K562 (cell line): ENCODE measurements around the gene SMYD1. TPM values are rescaled to one million over a fixed set of nuclear protein-coding genes. Genes with fewer than 3 reads are reported as not detected.
A peak's percentile ranks its signal among the peaks of the same experiment; 100 is the strongest.
"Not testable (repeated sequence)": the region's sequence is repeated elsewhere in the genome, so short reads cannot be mapped to it uniquely, and the experiment has no call there.

Source experiments
- ATAC-seq: fragments of 200-7000 bp; cut with Tn5 transposase; 3 replicates; pipeline ENCODE4 v1.9.1; 2020; ENCODE audit warnings: moderate library complexity
- BruUV-seq: library from RNA; stranded (reverse); fragments of 400-500 nt; replicated peaks from 2 replicates; lab custom pipeline; 2021; lab: Mats Ljungman, UMichigan
- CTCF ChIA-PET: fragments of 300-600 bp; formaldehyde crosslinking; extraction: SDS; loops from one replicate; lab custom pipeline; 2021; ENCODE audit warnings: low intra/inter-chr PET ratio; lab: Yijun Ruan, JAX
- POLR2A ChIA-PET: fragments of 300-600, 350-650 bp; sonication (Branson Sonifier 250); formaldehyde crosslinking; extraction: SDS; loops from one replicate; lab custom pipeline; 2021; ENCODE audit warnings: antibody characterized with exemption, inconsistent platforms; lab: Yijun Ruan, JAX
- DNase-seq, 4 experiments: peaks; one replicate each; pipeline versions ENCODE4 v3.0.0 to v3.0.0-alpha.2; 2011 to 2018; ENCODE audit warnings: low spot score in 3 of 4, mixed read lengths in 3 of 4; ENCODE audit errors: extremely low read depth in 1 of 4
- FAIRE-seq: peaks from 2 replicates; lab custom pipeline; 2011; peaks lifted over from hg19 to GRCh38; lab: Jason Lieb, UNC
- H2AFZ ChIP-seq: 2 replicates; pipeline ENCODE4 v1.6.0; 2011; ENCODE audit warnings: low read depth, low read length, control low read depth, inconsistent platforms
- H3K27ac ChIP-seq: fragments of 200-600 bp; 3 replicates; pipeline ENCODE4 v1.8.0; 2011; ENCODE audit warnings: low read depth, mild to moderate bottlenecking, control low read depth, inconsistent platforms, low read length, moderate library complexity, mixed read lengths; ENCODE audit errors: extremely low read depth
- H3K27me3 ChIP-seq, 2 experiments: fragments of 300-600 bp in 1 of 2; 2 replicates in 1 of 2; 3 replicates in 1 of 2; pipeline versions ENCODE4 v1.6.0 to v1.8.0; 2011; ENCODE audit warnings: inconsistent platforms in 2 of 2, low read length in 2 of 2, mild to moderate bottlenecking in 1 of 2, mixed read lengths in 1 of 2, moderate library complexity in 1 of 2; ENCODE audit not compliant: control insufficient read depth in 2 of 2, insufficient read depth in 2 of 2
- H3K36me3 ChIP-seq: fragments of 300-600 bp; 3 replicates; pipeline ENCODE4 v1.8.0; 2011; ENCODE audit warnings: mild to moderate bottlenecking, low read length, inconsistent platforms; ENCODE audit not compliant: control insufficient read depth, insufficient read depth
- H3K4me1 ChIP-seq, 2 experiments: fragments of 200-600 bp in 1 of 2; replicated peaks in 1 of 2; 2 replicates in 1 of 2; 3 replicates in 1 of 2; pipeline versions ENCODE4 v1.5.1 to v1.8.0; 2011; ENCODE audit warnings: inconsistent platforms in 2 of 2, low read length in 2 of 2, mild to moderate bottlenecking in 1 of 2, mixed read lengths in 1 of 2, moderate library complexity in 1 of 2; ENCODE audit not compliant: control insufficient read depth in 2 of 2, insufficient read depth in 2 of 2
- H3K4me2 ChIP-seq: 2 replicates; pipeline ENCODE4 v1.6.1; 2011; ENCODE audit warnings: low read length, control low read depth, inconsistent platforms, mixed read lengths; ENCODE audit not compliant: insufficient read depth
- H3K4me3 ChIP-seq: fragments of 200-600 bp; sonication (generic), shearing (Covaris generic); 2 replicates; pipeline ENCODE4 v1.5.1; 2016; ENCODE audit warnings: control low read depth, inconsistent platforms
- H3K79me2 ChIP-seq: fragments of 200-600 bp; 3 replicates; pipeline ENCODE4 v1.8.0; 2011; ENCODE audit warnings: low read length, inconsistent platforms; ENCODE audit not compliant: control insufficient read depth, insufficient read depth
- H3K9ac ChIP-seq, 2 experiments: 2 replicates each; pipeline versions ENCODE4 v1.6.0 to v1.6.1; 2011; ENCODE audit warnings: low read depth in 2 of 2, low read length in 2 of 2, control low read depth in 1 of 2, inconsistent platforms in 1 of 2, mild to moderate bottlenecking in 1 of 2, mixed read lengths in 1 of 2; ENCODE audit not compliant: insufficient read depth in 1 of 2
- H3K9me1 ChIP-seq: one replicate; pipeline ENCODE4 v1.6.0; 2011; ENCODE audit warnings: inconsistent platforms, mild to moderate bottlenecking, low read length, moderate library complexity; ENCODE audit not compliant: control insufficient read depth, insufficient read depth
- H3K9me3 ChIP-seq: replicated peaks from 2 replicates; pipeline ENCODE4 v1.5.1; 2011; ENCODE audit warnings: low read depth, low read length, inconsistent platforms; ENCODE audit not compliant: control insufficient read depth, insufficient read depth
- H4K20me1 ChIP-seq: replicated peaks from 2 replicates; pipeline ENCODE4 v1.6.1; 2011; ENCODE audit warnings: low read length, inconsistent platforms, mixed read lengths; ENCODE audit not compliant: control insufficient read depth, insufficient read depth
- C11orf30 ChIP-seq: fragments of 450-650 bp; IDR thresholded peaks from 2 replicates; pipeline ENCODE4 v1.6.1; 2016; ENCODE audit warnings: low read depth, mild to moderate bottlenecking
- CBFA2T3 ChIP-seq: fragments of 450-650 bp; IDR thresholded peaks from 2 replicates; pipeline ENCODE4 v1.6.1; 2017
- KDM1A ChIP-seq, 2 experiments: fragments of 450-650 bp; IDR thresholded peaks; 2 replicates each; pipeline ENCODE4 v1.6.1; 2016; ENCODE audit warnings: mild to moderate bottlenecking in 2 of 2
- SMARCE1 ChIP-seq: fragments of 450-650 bp; IDR thresholded peaks from 2 replicates; pipeline ENCODE4 v1.7.1; 2016; ENCODE audit warnings: mild to moderate bottlenecking
- XRCC3 ChIP-seq: fragments of 450-650 bp; IDR thresholded peaks from 2 replicates; pipeline ENCODE4 v1.6.1; 2017; ENCODE audit warnings: mild to moderate bottlenecking, moderate library complexity
- ZBTB7A ChIP-seq: IDR thresholded peaks from 2 replicates; pipeline ENCODE4 v1.6.1; 2011; ENCODE audit warnings: low read depth, mild to moderate bottlenecking, low read length, moderate library complexity, borderline replicate concordance; ENCODE audit not compliant: control insufficient read depth
- ZNF449 ChIP-seq: fragments of 250-450 bp; sonication (Bioruptor Pico); IDR thresholded peaks from 2 replicates; pipeline ENCODE4 v1.8.0; 2022; ENCODE audit warnings: moderate library complexity, mild to moderate bottlenecking, inconsistent platforms
- ZNF57 ChIP-seq: fragments of 450-650 bp; formaldehyde crosslinking; IDR thresholded peaks from 2 replicates; pipeline ENCODE4 v1.4.0; 2020; ENCODE audit warnings: mild to moderate bottlenecking, moderate library complexity
- WGBS: fragments of 100-300 bp; shearing (Covaris generic); methylation state at CpG from one replicate; pipeline ENCODE4 v1.1.6; 2016; ENCODE audit warnings: low coverage, mixed read lengths; ENCODE audit not compliant: insufficient coverage; ENCODE audit errors: missing lambda C conversion rate; 5-methylcytosine and 5-hydroxymethylcytosine counted together
- in situ Hi-C: fragments of 300-500 bp; cut with MboI; formaldehyde crosslinking; loops from 4 replicates; pipeline ENCODE4 v1.15.0; 2018; ENCODE audit warnings: inconsistent platforms, mixed read lengths
- intact Hi-C: fragments of 100-400 bp; cut with micrococcal nuclease; formaldehyde crosslinking; loops from 2 replicates; pipeline ENCODE4 v1.14.2; 2022
- polyA plus RNA-seq, 8 experiments: library from polyadenylated mRNA; depleted of rRNA in 4 of 8; stranded (reverse) in 5 of 8; unstranded in 3 of 8; fragments of >200 nt; fragmentation: Nextera tagmentation in 2 of 8; fragmentation: Illumina TruSeq in 1 of 8; extraction: Ambion mirVana in 2 of 8; extraction: Trizol in 1 of 8; gene quantifications; 2 replicates each; pipeline versions ENCODE4 v1.2.1 to v1.2.3, GENCODE V29; 2011 to 2014; ENCODE audit warnings: inconsistent platforms in 1 of 8, missing spikeins in 1 of 8
- total RNA-seq, 7 experiments: library from RNA; depleted of rRNA in 6 of 7; stranded (reverse); fragments of >200 nt in 6 of 7; fragmentation: Illumina TruSeq in 2 of 7; extraction: Trizol in 2 of 7; gene quantifications; 2 replicates each; pipeline versions ENCODE4 v1.2.1 to v1.2.3, GENCODE V29; 2011 to 2021; ENCODE audit warnings: low replicate concordance in 1 of 7
- TF ChIP-seq, protein P1 (sequence below): fragments of 450-650 bp; IDR thresholded peaks from 2 replicates; pipeline ENCODE4 v1.6.1; 2017; ENCODE audit warnings: antibody characterized with exemption

The SMYD1 gene
- total and polyA plus RNA-seq, 9 of the 15 experiments (the other 6 are each of a cell fraction or from before 2014, with no cell fraction given): not detected

DNA sequence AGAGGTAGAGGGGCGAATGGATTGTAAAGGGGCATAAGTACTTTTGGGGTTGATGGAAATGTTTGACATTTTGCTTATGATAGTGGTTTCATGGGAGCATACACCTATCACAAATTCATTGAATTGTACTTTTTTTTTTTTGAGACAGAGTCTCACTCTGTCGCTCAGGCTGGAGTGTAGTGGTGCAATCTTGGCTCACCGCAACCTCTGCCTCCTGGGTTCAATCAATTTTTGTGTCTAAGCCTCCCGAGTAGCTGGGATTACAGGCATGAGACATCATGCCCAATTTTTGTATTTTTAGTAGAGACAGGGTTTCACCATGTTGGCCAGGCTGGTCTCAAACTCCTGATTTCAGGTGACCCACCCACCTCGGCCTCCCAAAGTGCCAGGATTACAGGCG, 22.1 kb upstream of the SMYD1 start:
- intact Hi-C loops, H2AFZ ChIP-seq, H3K9ac ChIP-seq, H4K20me1 ChIP-seq, FAIRE-seq, H3K27me3 ChIP-seq, CTCF ChIA-PET, H3K4me1 ChIP-seq, H3K9me1 ChIP-seq, H3K9me3 ChIP-seq, H3K79me2 ChIP-seq, DNase-seq, H3K4me2 ChIP-seq, BruUV-seq, H3K27ac ChIP-seq, H3K4me3 ChIP-seq, in situ Hi-C loops, H3K36me3 ChIP-seq, ATAC-seq: not testable (repeated sequence)
- WGBS: 67% methylated on average over 6 of the region's 6 CpGs
- POLR2A ChIA-PET: interaction anchor here (0.6 to 1.4 kb wide), 2 partner anchors 9 to 32 kb away, joined by 3 read pairs; no protein-coding TSS in a partner anchor

DNA sequence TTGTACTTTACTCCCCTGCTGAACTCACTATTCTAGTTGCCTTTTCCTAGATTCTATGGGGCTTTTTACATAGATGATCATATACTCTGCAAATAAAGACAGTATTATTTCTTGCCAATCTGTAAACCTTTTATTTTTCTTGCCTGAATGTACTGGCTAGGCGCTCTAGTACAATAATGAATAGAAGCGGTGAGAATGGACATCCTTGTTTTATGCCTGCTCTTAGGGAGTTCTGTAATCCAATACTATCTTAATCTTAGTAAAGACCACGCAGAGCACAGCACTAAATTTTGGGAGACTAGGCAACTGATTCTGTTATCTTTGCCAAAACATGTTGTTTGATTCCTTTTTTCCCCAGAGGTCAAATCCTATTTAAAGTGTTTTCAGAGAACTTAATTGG, 19.1 kb upstream of the SMYD1 start:
- BruUV-seq: no TSS peak
- Histone ChIP-seq H3K27ac (no peak overlapping the region), H3K4me2 (no peak overlapping the region), H3K9me1 (no peaks in the 10 kb centered on the region), H3K36me3 (no peaks in the 10 kb centered on the region), H4K20me1 (no peaks in the 10 kb centered on the region), H3K4me1 (peaks cover 0 to 6% of the 10 kb centered on the region in 2 experiments; a peak in 1 of 5 replicates), H3K9me3 (no peaks in the 10 kb centered on the region), H2AFZ (no peak overlapping the region), H3K27me3 (no peaks in the 10 kb centered on the region), H3K4me3 (no peak overlapping the region), H3K9ac (no peak overlapping the region), H3K79me2 (peaks cover 7% of the 10 kb centered on the region)
- in situ Hi-C loops (no loop called here), intact Hi-C loops (no loop called here)
- DNase-seq (peak in 1 of 4 experiments; percentile 11), FAIRE-seq (no peak), ATAC-seq (no peak)
- no peak for TF ChIP-seq SMARCE1
- no peak for TF ChIP-seq ZNF449 (CRISPR knock-in tag)
- TF ChIP-seq, protein P1, sequence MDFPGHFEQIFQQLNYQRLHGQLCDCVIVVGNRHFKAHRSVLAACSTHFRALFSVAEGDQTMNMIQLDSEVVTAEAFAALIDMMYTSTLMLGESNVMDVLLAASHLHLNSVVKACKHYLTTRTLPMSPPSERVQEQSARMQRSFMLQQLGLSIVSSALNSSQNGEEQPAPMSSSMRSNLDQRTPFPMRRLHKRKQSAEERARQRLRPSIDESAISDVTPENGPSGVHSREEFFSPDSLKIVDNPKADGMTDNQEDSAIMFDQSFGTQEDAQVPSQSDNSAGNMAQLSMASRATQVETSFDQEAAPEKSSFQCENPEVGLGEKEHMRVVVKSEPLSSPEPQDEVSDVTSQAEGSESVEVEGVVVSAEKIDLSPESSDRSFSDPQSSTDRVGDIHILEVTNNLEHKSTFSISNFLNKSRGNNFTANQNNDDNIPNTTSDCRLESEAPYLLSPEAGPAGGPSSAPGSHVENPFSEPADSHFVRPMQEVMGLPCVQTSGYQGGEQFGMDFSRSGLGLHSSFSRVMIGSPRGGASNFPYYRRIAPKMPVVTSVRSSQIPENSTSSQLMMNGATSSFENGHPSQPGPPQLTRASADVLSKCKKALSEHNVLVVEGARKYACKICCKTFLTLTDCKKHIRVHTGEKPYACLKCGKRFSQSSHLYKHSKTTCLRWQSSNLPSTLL: no peak
- TF ChIP-seq CBFA2T3: peak; percentile 12; the same call in 1 of the 2 replicates
- no peak for TF ChIP-seq ZNF57 (CRISPR knock-in tag)
- no peak for TF ChIP-seq XRCC3
- 0 out of 4 replicates have a peak, but pooled peaks have one; percentile 9 to 11 for TF ChIP-seq KDM1A (IDR thresholded peaks at IDR 0.05)
- no peak for TF ChIP-seq C11orf30
- no peak for TF ChIP-seq ZBTB7A
- ChIA-PET CTCF (no interaction called here), POLR2A (interaction anchor here (1.2 to 1.4 kb wide), 2 partner anchors 17 to 33 kb away, joined by 3 read pairs; partner anchors contain the start of gene RNU2-63P)
- WGBS: 45% methylated on average over 3 of the region's 3 CpGs
